HepG2 (cell line): Measurements from ENCODE around the gene RNF213. TPM values are rescaled to one million over a fixed set of nuclear protein-coding genes. Genes with fewer than 3 reads are reported as not detected.

Source experiments
- ATAC-seq: fragments of 200-7000 bp; cut with Tn5 transposase; 3 replicates; pipeline ENCODE4 v1.9.1; 2020; ENCODE audit warnings: mild to moderate bottlenecking, moderate library complexity
- BruUV-seq: library from RNA; stranded (reverse); fragments of 400-500 nt; replicated peaks from 2 replicates; lab custom pipeline; 2021; lab: Mats Ljungman, UMichigan
- CTCF ChIA-PET: fragments of 300-600 bp; formaldehyde crosslinking; extraction: SDS; loops from one replicate; lab custom pipeline; 2021; ENCODE audit warnings: low total read pairs, inconsistent platforms, low intra/inter-chr PET ratio; lab: Yijun Ruan, JAX
- POLR2A ChIA-PET: fragments of 350-600 bp; sonication (Branson Sonifier 250); formaldehyde crosslinking; loops from one replicate; lab custom pipeline; 2020; ENCODE audit warnings: antibody characterized with exemption, inconsistent platforms; lab: Yijun Ruan, JAX
- DNase-seq: peaks from one replicate; pipeline ENCODE4 v3.0.0-alpha.2; 2015; ENCODE audit warnings: low spot score
- FAIRE-seq: peaks from 3 replicates; lab custom pipeline; 2011; peaks lifted over from hg19 to GRCh38; lab: Jason Lieb, UNC
- H2AFZ ChIP-seq: one replicate; pipeline ENCODE4 v1.6.1; 2011; ENCODE audit warnings: low read length, inconsistent platforms
- H3K27ac ChIP-seq: fragments of 300-600 bp; 3 replicates; pipeline ENCODE4 v1.8.0; 2011; ENCODE audit warnings: mixed run types, mild to moderate bottlenecking, mixed read lengths, low read length, inconsistent platforms; ENCODE audit not compliant: insufficient read depth; ENCODE audit errors: extremely low read length
- H3K27me3 ChIP-seq, 2 experiments: fragments of 200-600 bp in 1 of 2; 2 replicates in 1 of 2; 3 replicates in 1 of 2; pipeline versions ENCODE4 v1.6.0 to v1.8.0; 2011; ENCODE audit warnings: low read length in 2 of 2, mild to moderate bottlenecking in 2 of 2, moderate library complexity in 2 of 2, inconsistent platforms in 1 of 2; ENCODE audit not compliant: insufficient read depth in 2 of 2, control insufficient read depth in 1 of 2
- H3K36me3 ChIP-seq, 2 experiments: fragments of 200-600 bp in 1 of 2; replicated peaks in 1 of 2; 2 replicates in 1 of 2; 3 replicates in 1 of 2; pipeline versions ENCODE4 v1.5.1 to v1.8.0; 2011; ENCODE audit warnings: low read length in 2 of 2, inconsistent platforms in 1 of 2; ENCODE audit not compliant: insufficient read depth in 2 of 2, control insufficient read depth in 1 of 2
- H3K4me1 ChIP-seq: 2 replicates; pipeline ENCODE4 v1.5.1; 2012; ENCODE audit warnings: low read length, inconsistent platforms; ENCODE audit not compliant: insufficient read depth
- H3K4me2 ChIP-seq: 2 replicates; pipeline ENCODE4 v1.6.0; 2011; ENCODE audit warnings: low read depth, low read length, inconsistent platforms
- H3K4me3 ChIP-seq, 3 experiments: fragments of 200-600 bp in 1 of 3; sonication (generic), shearing (Covaris generic) in 1 of 3; replicated peaks in 1 of 3; 2 replicates each; pipeline ENCODE4 v1.5.1; 2011 to 2016; ENCODE audit warnings: low read length in 3 of 3, inconsistent platforms in 2 of 3, low read depth in 2 of 3, mild to moderate bottlenecking in 2 of 3, control low read depth in 1 of 3, mixed read lengths in 1 of 3; ENCODE audit not compliant: insufficient read depth in 1 of 3
- H3K79me2 ChIP-seq: one replicate; pipeline ENCODE4 v1.6.1; 2011; ENCODE audit warnings: low read length, inconsistent platforms; ENCODE audit not compliant: insufficient read depth
- H3K9ac ChIP-seq: 2 replicates; pipeline ENCODE4 v1.6.0; 2011; ENCODE audit warnings: mild to moderate bottlenecking, low read depth, low read length, inconsistent platforms; ENCODE audit not compliant: insufficient read depth
- H3K9me3 ChIP-seq: 2 replicates; pipeline ENCODE4 v1.5.1; 2012; ENCODE audit warnings: mild to moderate bottlenecking, low read length
- H4K20me1 ChIP-seq: 2 replicates; pipeline ENCODE4 v1.6.0; 2011; ENCODE audit warnings: inconsistent platforms, mild to moderate bottlenecking, low read length, moderate library complexity; ENCODE audit not compliant: insufficient read depth
- CEBPB ChIP-seq: IDR thresholded peaks from 2 replicates; pipeline ENCODE4 v1.6.1; 2011; ENCODE audit warnings: low read depth, low read length, improper control_type of control experiment, borderline replicate concordance
- HDAC1 ChIP-seq: sonication (generic); formaldehyde crosslinking; IDR thresholded peaks from 2 replicates; pipeline ENCODE4 v1.5.1; 2020; ENCODE audit warnings: mild to moderate bottlenecking, missing genetic modification reagents
- MAZ ChIP-seq, 2 experiments: sonication (generic) in 1 of 2; formaldehyde crosslinking in 1 of 2; IDR thresholded peaks; 2 replicates each; pipeline versions ENCODE4 v1.5.0 to v1.6.1; 2012 to 2020; ENCODE audit warnings: low read depth in 2 of 2, mild to moderate bottlenecking in 2 of 2, borderline replicate concordance in 1 of 2, improper control_type of control experiment in 1 of 2, low read length in 1 of 2, missing genetic modification reagents in 1 of 2, moderate library complexity in 1 of 2
- REPIN1 ChIP-seq: sonication (generic); formaldehyde crosslinking; IDR thresholded peaks from 2 replicates; pipeline ENCODE4 v1.8.0; 2022; ENCODE audit warnings: missing genetic modification reagents, low read depth, mild to moderate bottlenecking, borderline replicate concordance
- RFXAP ChIP-seq: sonication (generic); formaldehyde crosslinking; IDR thresholded peaks from 2 replicates; pipeline ENCODE4 v1.4.0; 2020; ENCODE audit warnings: missing genetic modification reagents, borderline replicate concordance
- ZFYVE20 ChIP-seq: sonication (generic); formaldehyde crosslinking; IDR thresholded peaks from 2 replicates; pipeline ENCODE4 v1.8.0; 2023; ENCODE audit warnings: low read depth, mild to moderate bottlenecking, moderate library complexity, missing genetic modification reagents, borderline replicate concordance
- ZNF589 ChIP-seq: sonication (generic); formaldehyde crosslinking; conservative IDR thresholded peaks from 2 replicates; pipeline ENCODE4 v1.8.0; 2022; ENCODE audit warnings: mild to moderate bottlenecking, moderate library complexity, missing genetic modification reagents
- ZNF816 ChIP-seq: sonication (generic); formaldehyde crosslinking; IDR thresholded peaks from 2 replicates; pipeline ENCODE4 v1.8.0; 2022; ENCODE audit warnings: missing genetic modification reagents, mild to moderate bottlenecking, borderline replicate concordance
- WGBS: methylation state at CpG from one replicate; pipeline ENCODE4 v1.1.6; 2017; ENCODE audit warnings: low lambda C conversion rate; 5-methylcytosine and 5-hydroxymethylcytosine counted together
- in situ Hi-C: cut with HindIII; loops from 2 replicates; pipeline ENCODE4 v1.10.0; 2017; ENCODE audit warnings: low pct_unique_long_range_greater_than_20kb; ENCODE audit not compliant: extremely low pct_ligation_motif_present
- intact Hi-C: fragments of 100-400 bp; cut with micrococcal nuclease; formaldehyde crosslinking; loops from one replicate; pipeline ENCODE4 v1.10.0; 2022; ENCODE audit not compliant: unreplicated experiment
- polyA plus RNA-seq, 8 experiments: library from polyadenylated mRNA; depleted of rRNA in 3 of 8; stranded (reverse) in 7 of 8; unstranded in 1 of 8; fragments of >200 nt; fragmentation: Illumina TruSeq in 4 of 8; extraction: Trizol in 4 of 8; gene quantifications; 2 replicates each; pipeline versions ENCODE4 v1.2.1 to v1.2.3, GENCODE V29; 2011 to 2016; ENCODE audit warnings: low read depth in 4 of 8, missing spikeins in 1 of 8, mixed read lengths in 1 of 8; ENCODE audit not compliant: insufficient read depth in 1 of 8
- total RNA-seq, 5 experiments: library from RNA; depleted of rRNA; stranded (reverse); fragments of >200 nt; fragmentation: Illumina TruSeq; extraction: Trizol; gene quantifications; 2 replicates each; pipeline ENCODE4 v1.2.3, GENCODE V29; 2016; ENCODE audit warnings: low read depth in 1 of 5
- TF ChIP-seq, protein P1 (sequence below): sonication (generic); formaldehyde crosslinking; IDR thresholded peaks from 2 replicates; pipeline ENCODE4 v1.4.0; 2020; ENCODE audit warnings: missing genetic modification reagents
- TF ChIP-seq, protein P2 (sequence below): sonication (generic); formaldehyde crosslinking; IDR thresholded peaks from 2 replicates; pipeline ENCODE4 v1.9.0; 2021; ENCODE audit warnings: missing genetic modification reagents, mild to moderate bottlenecking, borderline replicate concordance
- TF ChIP-seq, protein P3 (sequence below), 2 experiments: sonication (generic) in 1 of 2; formaldehyde crosslinking in 1 of 2; IDR thresholded peaks; 2 replicates each; pipeline versions ENCODE4 v1.6.1 to v1.9.0; 2014 to 2022; ENCODE audit warnings: antibody characterized with exemption in 1 of 2, borderline replicate concordance in 1 of 2, inconsistent platforms in 1 of 2, low read depth in 1 of 2, missing genetic modification reagents in 1 of 2
- TF ChIP-seq, protein P4 (sequence below): sonication (generic); formaldehyde crosslinking; IDR thresholded peaks from 2 replicates; pipeline ENCODE4 v1.4.0; 2020; ENCODE audit warnings: missing genetic modification reagents, borderline replicate concordance

The RNF213 gene
- total and polyA plus RNA-seq, 2 of the 13 experiments (the other 11 are each of a cell fraction or from before 2014, with no cell fraction given) = 38.6 to 38.7 TPM

DNA sequence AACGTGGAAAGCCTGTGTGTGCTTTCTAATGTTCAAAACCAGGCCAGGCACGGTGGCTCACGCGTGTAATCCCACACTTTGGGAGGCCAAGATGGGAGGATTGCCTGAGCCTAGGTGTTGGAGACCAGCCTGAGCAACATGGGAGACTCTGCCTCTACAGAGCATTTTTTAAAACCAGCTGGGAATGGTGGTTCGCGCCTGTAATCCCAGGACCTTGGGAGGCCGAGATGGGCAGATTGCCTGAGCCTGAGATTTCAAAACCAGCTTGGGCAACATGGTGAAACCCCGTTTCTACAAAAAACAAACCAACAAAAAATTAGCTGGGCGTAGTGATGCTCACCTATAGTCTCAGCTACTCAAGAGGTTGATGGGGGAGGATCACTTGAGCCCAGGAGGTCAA is 26.4 kb downstream of the RNF213 start:
- BruUV-seq = no TSS peak
- H3K4me2 ChIP-seq = no peak overlapping the region
- no peak overlapping the region for H3K27ac ChIP-seq
- peaks cover 20 to 36% of the 10 kb centered on the region in 2 experiments for H3K36me3 ChIP-seq
- CTCF ChIA-PET = no interaction called here
- H3K9ac ChIP-seq = no peak overlapping the region
- WGBS = 96% methylated on average over 9 of the region's 9 CpGs
- FAIRE-seq (no peak), DNase-seq (no peak), ATAC-seq (no peak)
- in situ Hi-C loops = no loop called here
- no peaks in the 10 kb centered on the region for H3K27me3 ChIP-seq
- no peaks in the 10 kb centered on the region for H3K9me3 ChIP-seq
- intact Hi-C loops = no loop called here
- H3K4me1 ChIP-seq = peaks cover 8% of the 10 kb centered on the region
- POLR2A ChIA-PET = no interaction called here
- H2AFZ ChIP-seq = no peak overlapping the region
- no peak overlapping the region for H3K4me3 ChIP-seq
- no peaks in the 10 kb centered on the region for H3K79me2 ChIP-seq
- no peaks in the 10 kb centered on the region for H4K20me1 ChIP-seq
- TF ChIP-seq CEBPB (no peak), RFXAP (CRISPR knock-in tag) (no peak), ZFYVE20 (CRISPR knock-in tag) (no peak), ZNF589 (CRISPR knock-in tag) (no peak), REPIN1 (CRISPR knock-in tag) (no peak), ZNF816 (CRISPR knock-in tag) (no peak), MAZ (IDR thresholded peaks at IDR 0.05; ENCODE audit: borderline replicate concordance, low read depth, low read length) (no peak), MAZ (CRISPR knock-in tag; IDR thresholded peaks at IDR 0.05; ENCODE audit: low read depth) (no peak), HDAC1 (CRISPR knock-in tag) (no peak)
- TF ChIP-seq, protein P1, sequence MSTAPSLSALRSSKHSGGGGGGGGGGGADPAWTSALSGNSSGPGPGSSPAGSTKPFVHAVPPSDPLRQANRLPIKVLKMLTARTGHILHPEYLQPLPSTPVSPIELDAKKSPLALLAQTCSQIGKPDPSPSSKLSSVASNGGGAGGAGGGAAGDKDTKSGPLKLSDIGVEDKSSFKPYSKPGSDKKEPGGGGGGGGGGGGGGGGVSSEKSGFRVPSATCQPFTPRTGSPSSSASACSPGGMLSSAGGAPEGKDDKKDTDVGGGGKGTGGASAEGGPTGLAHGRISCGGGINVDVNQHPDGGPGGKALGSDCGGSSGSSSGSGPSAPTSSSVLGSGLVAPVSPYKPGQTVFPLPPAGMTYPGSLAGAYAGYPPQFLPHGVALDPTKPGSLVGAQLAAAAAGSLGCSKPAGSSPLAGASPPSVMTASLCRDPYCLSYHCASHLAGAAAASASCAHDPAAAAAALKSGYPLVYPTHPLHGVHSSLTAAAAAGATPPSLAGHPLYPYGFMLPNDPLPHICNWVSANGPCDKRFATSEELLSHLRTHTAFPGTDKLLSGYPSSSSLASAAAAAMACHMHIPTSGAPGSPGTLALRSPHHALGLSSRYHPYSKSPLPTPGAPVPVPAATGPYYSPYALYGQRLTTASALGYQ (CRISPR knock-in tag) = no peak
- TF ChIP-seq, protein P2, sequence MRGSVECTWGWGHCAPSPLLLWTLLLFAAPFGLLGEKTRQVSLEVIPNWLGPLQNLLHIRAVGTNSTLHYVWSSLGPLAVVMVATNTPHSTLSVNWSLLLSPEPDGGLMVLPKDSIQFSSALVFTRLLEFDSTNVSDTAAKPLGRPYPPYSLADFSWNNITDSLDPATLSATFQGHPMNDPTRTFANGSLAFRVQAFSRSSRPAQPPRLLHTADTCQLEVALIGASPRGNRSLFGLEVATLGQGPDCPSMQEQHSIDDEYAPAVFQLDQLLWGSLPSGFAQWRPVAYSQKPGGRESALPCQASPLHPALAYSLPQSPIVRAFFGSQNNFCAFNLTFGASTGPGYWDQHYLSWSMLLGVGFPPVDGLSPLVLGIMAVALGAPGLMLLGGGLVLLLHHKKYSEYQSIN (CRISPR knock-in tag) = no peak
- TF ChIP-seq, protein P3, sequence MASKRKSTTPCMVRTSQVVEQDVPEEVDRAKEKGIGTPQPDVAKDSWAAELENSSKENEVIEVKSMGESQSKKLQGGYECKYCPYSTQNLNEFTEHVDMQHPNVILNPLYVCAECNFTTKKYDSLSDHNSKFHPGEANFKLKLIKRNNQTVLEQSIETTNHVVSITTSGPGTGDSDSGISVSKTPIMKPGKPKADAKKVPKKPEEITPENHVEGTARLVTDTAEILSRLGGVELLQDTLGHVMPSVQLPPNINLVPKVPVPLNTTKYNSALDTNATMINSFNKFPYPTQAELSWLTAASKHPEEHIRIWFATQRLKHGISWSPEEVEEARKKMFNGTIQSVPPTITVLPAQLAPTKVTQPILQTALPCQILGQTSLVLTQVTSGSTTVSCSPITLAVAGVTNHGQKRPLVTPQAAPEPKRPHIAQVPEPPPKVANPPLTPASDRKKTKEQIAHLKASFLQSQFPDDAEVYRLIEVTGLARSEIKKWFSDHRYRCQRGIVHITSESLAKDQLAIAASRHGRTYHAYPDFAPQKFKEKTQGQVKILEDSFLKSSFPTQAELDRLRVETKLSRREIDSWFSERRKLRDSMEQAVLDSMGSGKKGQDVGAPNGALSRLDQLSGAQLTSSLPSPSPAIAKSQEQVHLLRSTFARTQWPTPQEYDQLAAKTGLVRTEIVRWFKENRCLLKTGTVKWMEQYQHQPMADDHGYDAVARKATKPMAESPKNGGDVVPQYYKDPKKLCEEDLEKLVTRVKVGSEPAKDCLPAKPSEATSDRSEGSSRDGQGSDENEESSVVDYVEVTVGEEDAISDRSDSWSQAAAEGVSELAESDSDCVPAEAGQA (IDR thresholded peaks at IDR 0.05; ENCODE audit: low read depth) = no peak
- TF ChIP-seq, protein P3 (CRISPR knock-in tag; IDR thresholded peaks at IDR 0.05; ENCODE audit: borderline replicate concordance) = no peak
- TF ChIP-seq, protein P4, sequence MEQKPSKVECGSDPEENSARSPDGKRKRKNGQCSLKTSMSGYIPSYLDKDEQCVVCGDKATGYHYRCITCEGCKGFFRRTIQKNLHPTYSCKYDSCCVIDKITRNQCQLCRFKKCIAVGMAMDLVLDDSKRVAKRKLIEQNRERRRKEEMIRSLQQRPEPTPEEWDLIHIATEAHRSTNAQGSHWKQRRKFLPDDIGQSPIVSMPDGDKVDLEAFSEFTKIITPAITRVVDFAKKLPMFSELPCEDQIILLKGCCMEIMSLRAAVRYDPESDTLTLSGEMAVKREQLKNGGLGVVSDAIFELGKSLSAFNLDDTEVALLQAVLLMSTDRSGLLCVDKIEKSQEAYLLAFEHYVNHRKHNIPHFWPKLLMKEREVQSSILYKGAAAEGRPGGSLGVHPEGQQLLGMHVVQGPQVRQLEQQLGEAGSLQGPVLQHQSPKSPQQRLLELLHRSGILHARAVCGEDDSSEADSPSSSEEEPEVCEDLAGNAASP (CRISPR knock-in tag) = no peak
